CD4-positive, alpha-beta T cell treated with Interleukin-10 for 1 hour (primary cell): Measurements from ENCODE around the gene STK32C.

Experiments used
- DNase-seq: peaks from one replicate; pipeline ENCODE4 v3.0.0-alpha.2; 2020

STK32C gene

DNA sequence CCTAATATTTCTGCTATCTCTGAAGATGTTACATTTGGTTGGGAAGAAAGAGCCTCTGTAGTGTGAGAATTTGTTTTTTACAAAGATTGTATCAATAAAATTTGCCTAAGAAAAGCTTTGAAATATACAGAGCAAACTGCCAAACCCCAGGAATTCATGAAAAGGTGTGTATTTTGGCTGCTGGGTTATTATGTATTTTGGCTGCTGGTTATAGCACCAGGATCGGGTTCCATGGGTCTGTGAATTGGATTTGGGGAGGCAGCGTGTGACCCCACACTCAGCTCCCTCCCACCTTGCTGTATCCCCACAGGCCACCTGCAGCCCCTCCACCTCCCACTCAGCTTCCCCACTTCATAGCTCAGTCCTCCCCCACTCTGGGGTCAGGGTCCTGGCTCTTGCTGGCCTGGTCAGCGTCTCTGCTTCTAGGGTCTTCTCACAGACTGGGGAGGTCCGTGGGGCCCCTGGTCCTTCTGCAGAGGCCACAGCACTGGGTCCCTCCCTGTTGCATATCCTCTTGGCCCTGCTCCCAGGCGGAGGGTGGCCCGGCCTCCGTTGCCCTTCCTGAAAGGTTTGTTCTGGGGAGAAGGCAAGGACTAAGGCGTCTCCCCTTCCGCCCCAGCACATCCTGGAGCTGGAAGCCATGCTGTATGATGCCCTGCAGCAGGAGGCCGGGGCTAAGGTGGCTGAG is 145.0 kb downstream of the STK32C start:
- DNase-seq: no peak

DNA sequence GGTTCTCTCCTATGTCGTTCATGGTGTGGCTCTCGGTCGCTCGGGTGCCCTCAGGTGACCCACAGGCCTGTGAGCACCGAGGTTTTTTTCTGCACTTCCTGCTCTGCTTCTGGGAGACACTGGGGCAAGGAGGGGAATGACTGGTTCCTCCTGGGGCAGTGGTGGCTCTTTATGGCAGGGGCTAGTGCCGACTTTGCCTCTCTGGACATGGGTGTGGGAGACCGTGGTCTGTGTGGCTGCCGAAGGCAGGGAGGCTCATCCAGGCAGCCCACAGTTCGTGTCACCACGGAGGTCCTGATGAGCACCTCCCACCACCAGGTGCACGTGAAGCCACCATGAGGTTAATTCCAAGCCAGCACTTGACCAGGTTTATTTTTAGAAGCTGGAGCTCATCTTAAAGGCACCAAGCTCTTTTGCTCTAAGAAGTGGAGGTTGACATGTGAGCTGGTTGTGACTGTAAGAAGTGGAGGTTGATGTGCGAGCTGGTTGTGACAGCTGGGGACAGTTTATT is 145.7 kb downstream of the STK32C start:
- DNase-seq: peak; percentile 59

DNA sequence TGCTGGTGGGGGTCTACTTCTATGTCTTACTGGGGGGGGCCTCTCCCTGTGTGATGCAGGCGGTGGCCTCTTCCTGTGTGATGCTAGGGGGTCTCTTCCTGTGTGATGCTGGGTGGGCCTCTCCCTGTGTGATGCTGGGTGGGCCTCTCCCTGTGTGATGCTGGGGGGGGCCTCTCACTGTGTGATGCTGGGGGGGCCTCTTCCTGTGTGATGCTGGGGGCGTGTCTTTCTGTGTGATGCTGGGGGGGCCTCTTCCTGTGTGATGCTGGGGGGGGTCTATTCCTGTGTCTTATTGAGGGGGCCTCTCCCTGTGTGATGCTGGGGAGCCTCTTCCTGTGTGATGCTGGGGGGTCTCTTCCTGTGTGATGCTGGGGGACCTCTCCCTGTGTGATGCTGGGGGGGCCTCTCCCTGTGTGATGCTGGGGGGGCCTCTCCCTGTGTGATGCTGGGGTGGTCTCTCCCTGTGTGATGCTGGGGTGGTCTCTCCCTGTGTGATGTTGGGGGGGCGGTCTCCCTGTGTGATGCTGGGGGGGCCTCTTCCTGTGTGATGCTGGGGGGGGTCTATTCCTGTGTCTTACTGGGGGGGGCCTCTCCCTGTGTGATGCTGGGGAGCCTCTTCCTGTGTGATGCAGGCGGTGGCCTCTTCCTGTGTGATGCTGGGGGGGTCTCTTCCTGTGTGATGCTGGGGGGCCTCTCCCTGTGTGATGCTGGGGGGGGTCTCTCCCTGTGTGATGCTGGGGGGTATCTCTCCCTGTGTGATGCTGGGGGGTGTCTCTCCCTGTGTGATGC is 146.7 kb downstream of the STK32C start:
- DNase-seq: peak; percentile 73

DNA sequence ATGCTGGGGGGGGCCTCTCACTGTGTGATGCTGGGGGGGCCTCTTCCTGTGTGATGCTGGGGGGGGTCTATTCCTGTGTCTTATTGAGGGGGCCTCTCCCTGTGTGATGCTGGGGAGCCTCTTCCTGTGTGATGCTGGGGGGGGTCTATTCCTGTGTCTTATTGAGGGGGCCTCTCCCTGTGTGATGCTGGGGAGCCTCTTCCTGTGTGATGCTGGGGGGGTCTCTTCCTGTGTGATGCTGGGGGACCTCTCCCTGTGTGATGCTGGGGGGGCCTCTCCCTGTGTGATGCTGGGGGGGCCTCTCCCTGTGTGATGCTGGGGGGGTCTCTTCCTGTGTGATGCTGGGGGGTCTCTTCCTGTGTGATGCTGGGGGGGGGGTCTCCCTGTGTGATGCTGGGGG is 147.5 kb downstream of the STK32C start:
- peak; percentile 57 for DNase-seq

DNA sequence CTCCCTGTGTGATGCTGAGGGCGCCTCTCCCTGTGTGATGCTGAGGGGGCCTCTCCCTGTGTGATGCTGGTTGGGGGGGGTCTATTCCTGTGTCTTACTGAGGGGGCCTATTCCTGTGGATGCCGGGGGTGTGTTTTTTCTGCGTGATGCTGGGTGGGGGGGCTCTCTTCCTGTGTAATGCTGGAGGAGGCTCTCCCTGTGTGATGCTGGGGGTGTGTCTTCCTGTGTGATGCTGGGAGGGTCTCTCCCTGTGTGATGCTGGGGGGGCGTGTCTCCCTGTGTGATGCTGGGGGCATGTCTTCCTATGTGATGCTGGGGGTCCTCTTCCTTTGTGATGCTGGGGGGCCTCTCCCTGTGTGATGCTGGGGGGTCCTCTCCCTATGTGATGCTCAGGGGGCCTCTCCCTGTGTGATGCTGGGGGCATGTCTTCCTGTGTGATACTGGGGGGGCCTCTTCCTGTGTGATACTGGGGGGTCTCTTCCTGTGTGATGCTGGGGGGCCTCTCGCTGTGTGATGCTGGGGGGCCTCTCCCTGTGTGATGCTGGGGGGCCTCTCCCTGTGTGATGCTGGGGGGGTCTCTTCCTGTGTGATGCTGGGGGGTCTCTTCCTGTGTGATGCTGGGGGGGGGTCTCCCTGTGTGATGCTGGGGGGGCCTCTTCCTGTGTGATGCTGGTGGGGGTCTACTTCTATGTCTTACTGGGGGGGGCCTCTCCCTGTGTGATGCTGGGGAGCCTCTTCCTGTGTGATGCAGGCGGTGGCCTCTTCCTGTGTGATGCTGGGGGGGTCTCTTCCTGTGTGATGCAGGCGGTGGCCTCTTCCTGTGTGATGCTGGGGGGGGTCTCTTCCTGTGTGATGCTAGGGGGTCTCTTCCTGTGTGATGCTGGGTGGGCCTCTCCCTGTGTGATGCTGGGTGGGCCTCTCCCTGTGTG is 148.2 kb downstream of the STK32C start:
- peak; percentile 80 for DNase-seq

DNA sequence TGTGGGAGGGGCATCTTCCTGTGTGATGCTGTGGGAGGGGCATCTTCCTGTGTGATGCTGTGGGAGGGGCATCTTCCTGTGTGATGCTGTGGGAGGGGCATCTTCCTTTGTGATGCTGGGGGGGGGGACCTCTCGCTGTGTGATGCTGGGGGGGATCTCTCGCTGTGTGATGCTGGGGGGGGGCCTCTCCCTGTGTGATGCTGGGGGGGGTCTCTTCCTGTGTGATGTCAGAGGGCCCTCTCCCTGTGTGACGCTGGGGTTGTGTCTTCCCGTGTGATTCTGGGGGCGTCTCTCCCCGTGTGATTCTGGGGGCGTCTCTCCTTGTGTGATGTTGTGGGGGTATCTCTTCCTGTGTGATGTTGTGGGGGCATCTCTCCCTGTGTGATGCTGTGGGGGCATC is 148.9 kb downstream of the STK32C start:
- peak; percentile 79 for DNase-seq

DNA sequence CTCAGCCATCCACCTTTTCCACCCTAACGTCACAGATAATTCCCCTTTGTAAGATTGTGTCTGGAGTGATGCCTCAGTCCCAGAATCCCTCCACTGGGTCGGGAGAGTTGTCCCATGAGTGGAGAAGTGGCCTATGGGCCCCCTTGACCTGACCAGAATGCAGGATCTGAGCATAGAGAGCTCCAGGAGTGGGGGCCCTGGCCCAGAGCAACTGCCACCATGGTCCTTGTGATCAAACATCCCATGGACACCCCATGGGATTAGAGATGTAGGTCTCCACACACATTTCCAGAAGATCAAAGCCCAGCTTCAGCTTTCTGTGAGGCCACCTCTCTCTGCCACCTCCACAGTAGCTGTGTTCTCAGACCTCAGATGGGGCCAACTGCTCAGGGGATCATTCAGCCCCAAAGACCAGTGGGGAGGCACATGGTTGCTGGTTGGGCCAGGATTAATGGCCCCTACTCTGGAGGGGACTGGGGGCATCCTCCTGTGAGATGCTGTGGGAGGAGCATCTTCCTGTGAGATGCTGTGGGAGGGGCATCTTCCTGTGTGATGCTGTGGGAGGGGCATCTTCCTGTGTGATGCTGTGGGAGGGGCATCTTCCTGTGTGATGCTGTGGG is 149.5 kb downstream of the STK32C start:
- peak; percentile 72 for DNase-seq
